Glomerular endothelial cell (primary cell): Measurements from ENCODE around the gene TLE4. TPM values are rescaled to one million over a fixed set of nuclear protein-coding genes. Genes with fewer than 3 reads are reported as not detected.

Experiments
- DNase-seq: peaks from one replicate; pipeline ENCODE4 v3.0.0-alpha.2; 2011; ENCODE audit warnings: low read depth, low spot score; ENCODE audit errors: extremely low read depth
- total RNA-seq: library from RNA; depleted of rRNA; stranded (reverse); fragments of >200 nt; gene quantifications from 2 replicates; pipeline ENCODE4 v1.2.3, GENCODE V29; 2015

The TLE4 gene
- total RNA-seq, 1 donor from 2014 or later, result 45.7 TPM

DNA sequence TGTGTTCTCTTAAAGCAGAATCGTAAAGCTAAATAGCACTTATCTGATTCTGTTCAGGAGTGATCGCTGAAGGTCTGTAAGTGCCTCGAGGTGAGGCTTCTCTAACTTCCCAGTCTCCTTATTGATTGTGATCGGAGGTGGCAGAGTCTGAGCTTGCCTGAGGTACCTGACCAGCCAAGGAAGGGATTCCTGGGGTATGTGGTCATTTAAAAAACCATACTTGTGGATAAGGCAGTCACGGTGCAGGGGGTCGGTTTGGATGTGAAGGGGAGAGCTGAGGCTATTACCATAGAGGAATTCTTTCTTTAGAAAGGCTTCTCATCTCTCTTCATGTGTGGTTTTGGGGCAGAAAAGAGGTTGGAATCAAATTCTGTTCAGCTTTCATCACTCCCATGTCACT is 193.7 kb downstream of the TLE4 start:
- DNase-seq, result no peak

DNA sequence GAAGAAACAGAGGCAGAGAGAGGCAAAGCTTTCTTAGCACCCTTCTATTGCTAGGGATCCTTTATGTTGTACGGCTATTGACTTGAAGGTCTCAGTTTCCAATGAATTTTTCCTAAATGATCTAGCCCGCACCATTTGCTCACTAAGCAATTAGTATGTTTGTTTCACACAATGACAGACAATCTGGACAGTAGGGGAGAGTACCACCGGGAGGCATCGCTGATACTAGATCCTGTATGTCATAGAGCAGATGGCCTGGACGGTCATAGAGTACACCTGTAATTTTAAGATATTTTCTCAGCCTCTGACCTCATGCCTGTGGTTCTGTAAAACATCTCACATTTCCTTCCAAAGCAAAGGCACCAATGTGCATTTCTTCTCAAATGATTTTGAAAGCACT is 194.3 kb downstream of the TLE4 start:
- DNase-seq, result no peak

DNA sequence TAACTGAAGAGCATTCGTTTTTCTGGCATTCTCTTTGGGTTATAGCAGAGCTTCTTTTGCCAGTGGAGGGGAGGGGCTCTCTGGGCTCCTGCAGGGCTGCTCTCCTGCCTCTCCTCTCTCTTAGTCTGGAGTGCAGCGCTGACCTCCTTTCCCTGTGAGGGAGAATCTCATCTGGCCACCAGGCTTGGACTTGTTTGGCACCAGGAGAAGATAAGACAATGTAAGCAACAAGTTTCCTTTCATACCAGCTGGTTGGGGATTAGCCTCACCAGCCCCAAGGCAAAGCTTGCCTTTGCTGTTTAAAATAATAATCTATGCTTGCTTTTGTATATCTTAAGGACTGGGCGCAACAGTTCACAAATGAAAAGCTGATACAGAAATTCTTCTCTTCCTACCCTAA is 196.4 kb downstream of the TLE4 start:
- no peak for DNase-seq

DNA sequence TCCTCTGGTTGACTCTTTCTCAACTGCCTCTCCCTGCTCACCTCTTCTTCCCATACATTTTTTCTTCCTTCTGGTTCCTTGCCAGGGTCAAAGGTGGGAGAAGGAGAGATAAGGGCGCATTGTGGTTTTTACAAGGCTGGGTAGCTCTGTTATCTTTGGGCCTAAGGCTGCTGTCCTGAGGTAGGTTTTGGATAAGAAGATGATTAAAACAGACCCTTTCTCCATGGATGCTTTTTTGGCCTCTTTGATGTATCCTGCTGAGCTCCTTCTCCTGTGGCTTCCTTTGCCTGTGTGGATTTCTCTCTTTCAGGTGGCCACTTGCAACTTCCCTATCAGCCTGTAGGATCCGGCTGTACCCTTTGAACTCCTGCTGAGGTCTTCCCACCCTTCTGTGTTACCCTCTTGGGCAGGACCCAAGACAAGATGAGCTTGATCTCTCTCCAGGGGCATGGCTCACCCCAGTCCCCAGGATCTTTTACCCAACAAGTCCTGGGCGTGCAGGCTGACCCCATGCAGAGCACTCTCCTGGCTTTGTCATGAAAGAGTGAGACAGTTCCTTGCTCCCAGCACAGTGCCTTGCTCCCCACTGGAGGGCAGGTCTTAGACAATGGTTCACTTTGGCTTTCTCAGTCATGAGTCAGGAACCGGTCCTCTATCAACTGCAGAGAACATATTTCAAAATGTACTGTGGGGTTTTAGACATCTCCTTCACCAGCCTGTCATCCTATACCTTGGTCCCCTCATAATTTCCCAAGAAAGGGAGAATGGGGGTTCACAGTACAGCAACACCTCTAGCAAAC is 197.9 kb downstream of the TLE4 start:
- no peak for DNase-seq

DNA sequence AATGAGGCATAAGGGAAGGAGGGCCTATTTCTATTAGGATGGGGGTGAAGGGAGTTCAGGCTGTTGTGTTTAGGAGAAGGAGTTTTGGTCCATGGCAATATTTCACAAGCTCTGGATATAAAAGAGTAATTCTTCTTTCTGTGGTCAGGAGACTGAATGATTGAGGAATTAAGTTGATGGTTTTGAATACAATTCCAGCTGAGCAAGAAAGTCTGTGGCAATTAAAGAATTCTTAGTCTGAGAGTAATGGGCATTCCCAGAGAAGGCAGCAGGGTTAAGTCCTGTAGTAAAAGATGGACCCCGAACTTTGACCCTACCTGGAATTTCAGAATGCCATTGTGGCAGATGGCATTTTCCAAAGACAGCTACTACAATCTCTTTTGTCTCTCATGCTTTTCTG is 202.6 kb downstream of the TLE4 start:
- DNase-seq, result no peak
